Skeletal muscle cell (primary cell): ENCODE data around the gene PAXX.

Experiments used
- DNase-seq: peaks from one replicate; pipeline ENCODE4 v3.0.0-alpha.2; 2010; ENCODE audit warnings: low read depth
- H3K4me3 ChIP-seq: 2 replicates; pipeline ENCODE4 v1.5.1; 2011; ENCODE audit warnings: low read depth, mild to moderate bottlenecking, control low read depth, low read length, moderate library complexity

Gene PAXX

DNA sequence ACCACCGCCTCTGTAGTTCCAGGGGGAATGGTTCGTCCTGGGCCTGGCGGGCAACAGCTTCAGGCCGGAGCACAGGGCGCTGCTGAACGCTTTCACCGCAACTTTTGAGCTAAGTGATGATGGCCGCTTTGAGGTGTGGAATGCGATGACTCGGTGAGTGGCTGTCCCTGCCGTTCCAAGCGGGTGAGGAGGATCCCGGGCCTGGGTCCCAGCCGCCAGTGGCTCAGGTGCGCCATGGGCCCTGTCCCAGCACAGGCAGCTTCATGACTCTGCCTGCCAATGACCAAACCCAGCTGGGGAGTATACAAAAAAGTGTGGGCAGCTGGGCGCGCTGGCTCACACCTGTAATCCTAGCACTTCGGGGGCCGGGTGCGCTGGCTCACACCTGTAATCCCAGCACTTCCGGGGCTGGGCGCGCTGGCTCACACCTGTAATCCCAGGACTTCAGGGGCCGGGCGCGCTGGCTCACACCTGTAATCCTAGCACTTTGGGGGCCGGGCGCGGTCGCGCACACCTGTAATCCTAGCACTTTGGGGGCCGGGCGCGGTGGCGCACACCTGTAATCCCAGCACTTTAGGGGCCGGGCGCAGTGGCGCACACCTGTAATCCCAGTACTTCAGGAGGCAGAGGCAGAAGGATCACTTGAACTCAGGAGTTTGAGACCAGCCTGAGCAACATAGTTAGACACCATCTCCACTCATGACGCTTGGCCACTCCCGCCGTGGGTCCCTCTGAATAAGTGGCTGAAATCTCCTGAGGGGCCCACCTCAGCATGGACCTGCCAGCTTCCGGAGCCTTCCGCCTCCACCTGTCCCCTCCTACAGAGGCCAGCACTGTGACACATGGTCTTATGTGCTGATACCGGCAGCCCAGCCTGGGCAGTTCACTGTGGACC lies 39.1 kb upstream of the PAXX start:
- no peak for DNase-seq

DNA sequence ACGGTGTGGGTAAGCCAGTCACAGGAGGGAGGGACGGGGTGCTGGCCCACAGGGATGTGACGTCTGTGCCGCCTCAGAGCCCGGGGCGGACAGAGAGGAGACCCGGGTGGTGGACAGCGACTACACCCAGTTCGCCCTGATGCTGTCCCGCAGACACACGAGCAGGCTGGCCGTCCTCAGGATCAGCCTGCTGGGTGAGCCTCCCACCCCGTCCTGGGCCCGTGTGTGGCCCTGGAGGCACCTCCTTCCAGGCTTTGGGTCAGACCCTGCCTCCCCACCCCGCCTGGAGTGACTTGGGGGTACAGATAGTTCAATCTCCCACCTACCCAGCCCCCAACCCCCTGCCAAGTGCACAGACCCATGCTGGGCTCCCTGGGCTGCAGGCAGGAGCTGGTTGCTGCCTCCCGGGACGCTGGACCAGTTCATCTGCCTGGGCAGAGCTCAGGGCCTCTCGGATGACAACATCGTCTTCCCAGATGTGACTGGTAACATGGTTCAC lies 38.4 kb upstream of the PAXX start:
- DNase-seq, result no peak
- no peak overlapping the region for H3K4me3 ChIP-seq

More for the DNA sequence above, 39.1 kb upstream of the PAXX start:
- no peak overlapping the region for H3K4me3 ChIP-seq

DNA sequence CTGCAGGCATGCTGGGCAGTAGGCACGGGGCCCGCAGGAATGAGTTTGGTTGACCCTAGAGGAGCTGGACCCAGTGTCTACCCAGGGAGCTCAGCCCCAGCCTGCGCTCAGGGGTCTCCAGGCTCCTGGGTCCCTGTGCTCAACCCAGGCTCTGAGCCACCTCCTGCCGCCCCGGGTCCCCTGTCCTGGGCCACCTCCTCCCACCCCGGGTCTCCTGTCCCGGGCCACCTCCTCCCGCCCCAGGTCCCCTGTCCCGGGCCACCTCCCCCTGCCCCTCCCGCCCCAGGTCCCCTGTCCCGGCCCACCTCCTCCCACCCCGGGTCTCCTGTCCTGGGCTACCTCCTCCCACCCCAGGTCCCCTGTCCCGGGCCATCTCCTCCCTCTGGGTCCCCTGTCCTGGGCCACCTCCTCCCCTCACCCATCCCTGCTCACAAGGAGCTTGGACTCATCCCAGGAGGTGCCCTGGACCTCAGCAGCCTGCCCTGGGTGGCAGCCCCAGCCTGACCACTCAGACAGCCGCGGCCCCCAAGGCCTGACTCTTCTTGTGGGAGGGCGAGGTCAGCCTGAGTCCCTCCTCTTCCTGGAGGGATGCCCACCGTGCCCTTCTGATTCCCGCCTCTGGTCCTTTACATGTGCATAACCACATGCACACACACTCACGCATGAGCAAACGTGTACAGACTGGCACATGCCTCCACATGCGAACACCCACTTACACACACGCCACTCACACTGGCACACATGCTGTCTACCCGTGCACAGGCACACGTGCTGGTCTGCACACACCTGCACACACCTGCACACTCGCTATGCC lies 37.7 kb upstream of the PAXX start:
- no peak for DNase-seq
- no peak overlapping the region for H3K4me3 ChIP-seq

DNA sequence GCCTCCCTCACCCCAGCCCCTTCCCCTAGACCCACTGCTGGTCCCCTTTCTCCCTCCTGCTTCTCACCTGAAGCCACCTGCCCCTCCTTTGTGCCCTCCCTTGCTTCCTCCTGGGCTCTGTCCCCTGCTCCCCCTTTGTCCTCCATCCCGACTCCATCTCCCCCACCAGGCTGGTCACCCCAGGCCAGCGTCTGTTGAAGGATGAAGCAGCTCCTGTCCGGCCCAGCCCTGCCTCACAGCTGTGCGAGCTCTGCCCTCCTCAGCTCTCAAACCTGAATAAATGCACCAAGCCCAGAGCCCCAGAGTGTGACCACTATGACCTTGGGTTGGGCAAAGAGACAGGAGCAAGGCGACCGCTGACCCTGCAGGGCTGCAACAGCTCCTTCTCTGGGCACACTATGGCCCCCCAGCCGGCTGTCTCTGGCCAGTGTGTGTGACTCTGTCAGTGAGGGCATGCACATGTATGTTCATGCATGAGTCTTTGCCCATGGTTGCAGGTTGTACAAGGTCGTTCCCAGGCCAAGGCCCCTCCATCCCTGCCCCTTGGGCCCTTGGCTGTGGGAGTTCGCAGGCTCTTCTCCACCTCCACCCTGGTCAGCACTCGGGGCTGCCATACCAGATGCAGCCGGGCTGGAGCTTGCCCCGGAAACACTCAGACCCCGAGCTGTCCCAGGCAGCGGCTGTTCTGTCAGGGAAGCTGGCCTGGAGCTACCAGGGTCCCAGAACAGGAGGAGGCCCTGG lies 36.9 kb upstream of the PAXX start:
- no peak for DNase-seq
- no peak overlapping the region for H3K4me3 ChIP-seq

DNA sequence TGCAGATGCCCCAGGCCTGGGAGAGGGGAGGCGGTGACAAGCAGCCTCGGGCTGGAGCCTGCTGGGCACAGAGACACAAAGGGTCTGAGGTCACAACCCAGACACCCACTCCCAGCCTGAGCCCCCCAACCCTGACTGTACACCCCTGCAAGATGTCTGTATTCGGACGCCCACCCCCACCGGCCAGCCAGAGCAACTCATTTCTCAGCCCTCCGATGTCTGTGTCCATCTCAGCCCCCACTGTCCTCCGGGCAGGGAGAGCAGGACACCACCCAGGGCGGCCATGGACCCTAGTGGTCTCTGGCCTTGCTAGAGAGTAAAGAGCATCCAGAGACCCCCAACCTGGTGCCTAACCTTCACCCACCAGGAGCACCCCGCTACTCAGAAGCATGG lies 36.3 kb upstream of the PAXX start:
- no peak overlapping the region for H3K4me3 ChIP-seq

DNA sequence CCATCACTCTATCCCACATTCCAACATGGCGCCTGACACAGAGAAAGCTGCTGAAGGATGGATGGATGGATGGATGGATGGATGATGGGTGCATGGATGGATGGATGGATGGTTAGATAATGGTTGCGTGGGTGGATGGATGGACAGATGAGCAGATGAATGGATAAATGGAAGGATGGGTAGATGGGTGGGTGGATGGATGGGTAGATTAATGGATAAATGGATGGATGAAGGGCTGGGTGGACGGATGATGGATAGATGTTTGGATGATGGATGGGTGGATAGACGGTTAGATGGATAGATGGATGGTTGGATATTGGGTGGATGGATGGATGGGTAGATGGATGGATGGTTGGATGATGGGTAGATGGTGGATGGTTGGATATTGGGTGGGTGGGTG lies 35.6 kb upstream of the PAXX start:
- no peak overlapping the region for H3K4me3 ChIP-seq
- DNase-seq, result no peak

More for the DNA sequence above, 36.3 kb upstream of the PAXX start:
- DNase-seq, result no peak

DNA sequence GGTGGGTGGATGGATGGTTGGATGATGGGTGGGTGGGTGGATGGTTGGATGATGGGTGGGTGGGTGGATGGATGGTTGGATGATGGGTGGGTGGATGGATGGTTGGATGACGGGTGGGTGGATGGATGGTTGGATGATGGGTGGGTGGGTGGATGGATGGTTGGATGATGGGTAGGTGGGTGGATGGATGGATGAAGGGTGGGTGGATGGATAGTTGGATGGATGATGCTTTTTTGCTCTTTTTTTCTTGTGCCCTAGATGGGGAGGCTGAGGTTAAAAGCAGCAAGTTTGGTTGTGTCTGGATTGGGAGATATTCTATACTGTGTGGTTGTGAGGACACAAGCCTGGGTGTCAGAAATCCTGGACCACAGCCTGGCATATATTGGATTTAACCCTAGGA lies 34.8 kb upstream of the PAXX start:
- no peak for DNase-seq
- no peak overlapping the region for H3K4me3 ChIP-seq

DNA sequence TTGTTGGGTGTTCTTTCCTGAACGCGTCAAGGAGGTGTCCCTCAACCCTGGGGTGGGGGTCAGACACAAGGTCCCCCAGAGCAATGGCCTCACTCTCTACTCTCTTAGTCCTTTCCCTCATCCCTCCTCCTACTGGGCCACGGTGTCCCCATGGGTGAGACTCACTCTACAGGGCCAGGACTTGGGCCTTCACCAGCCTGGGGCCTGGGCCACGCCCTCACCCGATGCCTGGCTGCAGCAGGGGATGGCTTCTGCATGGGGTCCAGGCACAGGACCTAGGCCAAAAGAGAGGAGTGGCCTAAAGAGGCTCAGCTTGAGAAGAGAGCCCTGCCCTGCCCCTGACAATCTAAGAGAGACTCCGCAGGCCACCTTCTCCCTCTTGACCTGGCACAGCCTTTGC lies 34.3 kb upstream of the PAXX start:
- DNase-seq, result no peak
- H3K4me3 ChIP-seq, result no peak overlapping the region

DNA sequence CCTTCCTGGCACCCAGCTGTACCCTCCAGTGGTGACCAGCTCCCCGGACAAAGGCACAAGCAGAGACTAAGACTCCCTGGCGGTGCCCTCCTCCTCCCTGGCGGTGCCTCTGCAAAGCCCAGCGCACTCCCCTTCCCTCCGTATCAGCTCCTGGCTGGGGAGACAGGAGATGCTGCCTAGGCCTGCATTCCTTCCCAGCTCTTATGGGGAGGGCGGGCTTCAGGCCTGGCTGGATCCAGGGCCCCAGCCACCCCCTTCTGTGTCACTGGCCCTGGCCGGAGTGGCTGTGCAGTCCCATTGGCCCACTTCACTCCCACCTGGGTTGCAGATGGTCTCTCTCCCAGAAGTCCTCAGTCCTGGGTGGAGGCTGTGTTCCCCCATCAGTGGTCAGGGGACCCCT lies 33.7 kb upstream of the PAXX start:
- no peak for DNase-seq
- no peak overlapping the region for H3K4me3 ChIP-seq

DNA sequence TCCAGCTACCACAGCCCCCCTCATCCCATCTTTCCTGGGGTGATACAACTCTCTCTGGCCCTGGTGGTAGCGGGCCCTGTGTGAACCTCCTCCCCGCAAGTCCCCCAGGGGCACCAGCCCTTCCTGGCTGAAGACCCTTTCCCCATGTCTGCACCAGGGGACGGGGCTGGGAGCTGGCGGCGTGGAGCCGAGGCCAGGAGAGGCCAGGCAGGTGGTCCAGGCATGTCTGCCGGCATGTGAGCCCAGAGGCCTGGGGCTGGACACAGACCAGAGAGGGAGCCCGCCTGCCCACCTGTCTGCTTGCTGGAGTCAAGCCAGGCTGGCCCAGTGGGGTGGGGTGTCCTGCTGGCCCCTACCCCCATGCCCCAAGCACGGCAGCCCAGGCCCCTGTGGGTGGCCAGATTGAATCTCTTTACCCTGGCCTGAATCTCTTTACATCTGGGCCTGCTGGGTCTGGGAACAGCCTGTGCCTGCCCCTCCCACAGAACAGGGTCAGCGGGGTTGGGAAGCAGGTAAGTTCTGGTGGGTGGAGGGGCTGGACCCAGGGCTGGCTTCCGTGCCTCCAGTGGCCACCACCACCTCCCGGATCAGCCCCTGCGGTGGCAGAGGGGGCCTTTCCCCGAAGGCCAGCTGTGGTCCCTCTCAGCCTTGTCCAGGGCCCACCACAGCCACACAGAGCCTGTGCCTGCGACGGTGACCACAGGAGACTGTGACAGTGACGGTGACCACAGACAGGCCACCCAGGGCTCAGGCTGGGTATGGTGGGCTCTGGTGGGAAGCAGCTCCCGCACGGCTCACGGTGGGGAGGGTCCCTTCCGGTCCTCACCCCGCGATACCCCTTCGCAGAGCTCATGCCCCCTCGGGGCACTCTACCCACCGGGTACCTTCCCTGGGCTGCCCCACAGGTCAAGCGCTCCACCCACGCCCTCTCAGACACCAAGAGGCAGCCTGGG lies 33.0 kb upstream of the PAXX start:
- no peak overlapping the region for H3K4me3 ChIP-seq
- no peak for DNase-seq

DNA sequence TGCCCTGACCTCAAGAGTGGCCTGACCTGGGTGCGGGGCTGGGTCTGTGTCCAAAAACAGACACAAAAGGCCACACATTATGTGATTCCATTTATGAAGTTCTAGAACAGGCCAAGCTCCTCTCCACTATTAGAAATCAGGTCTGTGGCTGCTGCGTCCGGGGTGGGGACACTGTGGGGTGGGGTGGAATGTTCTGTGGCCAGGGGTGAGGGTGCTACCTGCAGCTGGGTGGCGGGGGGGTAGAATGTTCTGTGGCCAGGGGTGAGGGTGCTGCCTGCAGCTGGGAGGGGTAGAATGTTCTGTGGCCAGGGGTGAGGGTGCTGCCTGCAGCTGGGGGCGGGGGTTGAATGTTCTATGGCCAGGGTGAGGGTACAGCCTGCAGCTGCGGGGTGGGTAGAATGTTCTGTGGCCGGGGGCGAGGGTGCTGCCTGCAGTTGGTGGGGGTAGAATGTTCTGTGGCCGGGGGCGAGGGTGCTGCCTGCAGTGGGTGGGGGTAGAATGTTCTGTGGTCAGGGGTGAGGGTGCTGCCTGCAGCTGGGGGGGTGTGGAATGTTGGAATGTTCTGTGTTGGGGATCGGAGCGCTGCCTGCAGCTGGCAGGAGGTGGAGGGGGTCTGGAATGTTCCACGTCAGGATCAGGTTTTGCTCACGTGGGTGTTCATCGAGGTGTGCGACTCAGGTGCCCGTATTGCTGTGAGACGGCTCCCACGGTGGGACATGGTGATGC lies 31.8 kb upstream of the PAXX start:
- no peak for DNase-seq

DNA sequence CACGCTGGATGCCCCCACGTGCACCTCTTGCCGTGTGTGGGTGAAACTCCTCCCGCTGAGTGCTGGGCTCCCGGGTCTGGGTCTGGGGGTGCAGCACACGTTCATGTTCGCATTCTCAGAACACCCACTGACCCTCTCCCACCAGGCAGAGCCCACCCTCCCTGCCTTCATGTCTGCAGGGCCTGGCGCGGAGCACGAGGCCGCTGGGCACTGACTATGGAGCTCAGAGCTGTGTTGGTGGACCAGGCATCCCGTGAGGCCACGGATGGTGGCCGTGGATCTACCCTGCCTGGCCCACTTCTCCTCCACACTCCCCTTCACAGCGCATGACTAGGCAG lies 31.3 kb upstream of the PAXX start:
- no peak overlapping the region for H3K4me3 ChIP-seq

More for the DNA sequence above, 31.8 kb upstream of the PAXX start:
- H3K4me3 ChIP-seq, result no peak overlapping the region

DNA sequence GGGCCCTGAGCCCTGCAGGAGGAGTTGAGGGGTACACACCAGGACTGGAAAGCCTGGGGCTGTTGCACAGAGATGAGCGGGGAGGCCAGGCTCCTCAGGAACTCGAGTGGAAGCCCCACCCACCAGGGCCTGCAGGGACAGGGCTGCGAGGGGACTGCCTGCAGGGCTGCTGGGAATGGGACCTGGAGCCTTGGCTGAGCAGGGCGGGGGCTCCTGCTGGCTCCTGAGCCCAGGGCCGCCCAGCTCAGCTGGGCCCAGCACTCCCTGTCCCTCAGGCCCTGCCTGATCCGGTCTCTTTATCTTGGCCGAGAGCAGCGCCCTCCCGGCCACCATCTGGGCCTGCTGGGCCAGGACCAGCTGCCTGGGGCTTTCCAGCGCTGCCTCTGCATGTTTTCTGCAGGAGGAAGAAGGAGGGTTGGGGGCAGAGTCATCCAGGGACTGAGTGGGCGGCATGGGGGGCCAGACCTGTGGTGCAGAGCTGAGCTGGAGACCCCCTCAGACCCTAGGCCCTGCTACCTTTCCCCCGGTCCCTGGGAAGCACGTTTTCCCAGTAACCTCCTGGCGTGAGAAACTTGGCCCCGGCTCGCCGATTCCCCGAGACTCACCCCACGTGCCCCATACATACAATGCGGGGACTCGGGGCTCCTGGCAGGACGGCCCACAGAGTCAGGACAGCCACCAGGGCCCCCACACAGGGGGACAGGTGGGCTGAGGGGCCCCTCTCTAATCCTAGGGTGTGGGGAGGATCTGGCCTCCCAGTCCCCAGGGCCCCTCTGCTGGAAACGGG lies 30.8 kb upstream of the PAXX start:
- DNase-seq, result no peak
- H3K4me3 ChIP-seq, result no peak overlapping the region

More for the DNA sequence above, 31.3 kb upstream of the PAXX start:
- DNase-seq, result no peak

DNA sequence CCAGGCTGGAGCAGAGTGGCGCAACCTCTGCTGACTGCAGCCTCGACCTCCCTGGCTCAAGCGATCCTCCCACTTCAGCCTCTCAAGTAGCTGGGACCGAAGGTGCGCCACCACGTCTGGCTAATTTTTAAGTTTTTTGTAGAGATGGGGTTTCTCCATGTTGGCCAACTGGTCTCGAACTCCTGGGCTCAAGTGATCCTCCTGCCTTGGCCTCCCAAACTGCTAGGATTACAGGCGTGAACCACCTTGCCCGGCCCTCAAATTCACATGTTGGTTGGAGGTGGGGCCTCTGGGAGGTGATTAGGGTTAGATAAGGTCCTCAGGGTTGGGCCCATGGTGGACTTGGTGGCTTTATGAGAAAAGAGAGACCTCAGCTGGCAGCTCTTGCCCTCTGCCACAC lies 30.1 kb upstream of the PAXX start:
- H3K4me3 ChIP-seq, result no peak overlapping the region
- no peak for DNase-seq

DNA sequence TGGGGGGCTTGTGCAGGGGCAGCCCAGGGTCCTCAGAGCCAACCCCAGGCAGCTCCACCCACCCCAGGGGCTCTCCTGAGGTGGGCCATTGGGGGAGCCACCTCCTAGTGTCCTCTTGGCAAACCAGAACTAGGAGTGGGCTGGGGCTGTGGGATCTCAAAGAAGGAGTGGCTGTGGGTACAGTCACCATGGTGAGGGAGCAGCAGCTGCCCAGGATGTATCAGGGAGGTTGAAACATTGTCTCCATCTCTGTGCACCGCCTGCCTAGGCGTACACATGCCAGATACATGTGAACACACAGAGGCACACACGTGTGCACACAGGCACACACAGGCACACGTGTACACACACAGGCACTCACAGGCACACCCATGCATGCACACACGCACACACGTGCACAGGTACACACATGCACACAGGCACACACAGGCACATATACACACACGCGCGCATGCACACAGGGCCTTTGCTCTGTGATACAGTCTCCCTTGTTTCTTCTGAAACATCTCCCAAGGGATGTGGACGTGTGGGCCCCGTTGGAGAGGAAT lies 29.4 kb upstream of the PAXX start:
- DNase-seq, result no peak
- H3K4me3 ChIP-seq, result no peak overlapping the region

DNA sequence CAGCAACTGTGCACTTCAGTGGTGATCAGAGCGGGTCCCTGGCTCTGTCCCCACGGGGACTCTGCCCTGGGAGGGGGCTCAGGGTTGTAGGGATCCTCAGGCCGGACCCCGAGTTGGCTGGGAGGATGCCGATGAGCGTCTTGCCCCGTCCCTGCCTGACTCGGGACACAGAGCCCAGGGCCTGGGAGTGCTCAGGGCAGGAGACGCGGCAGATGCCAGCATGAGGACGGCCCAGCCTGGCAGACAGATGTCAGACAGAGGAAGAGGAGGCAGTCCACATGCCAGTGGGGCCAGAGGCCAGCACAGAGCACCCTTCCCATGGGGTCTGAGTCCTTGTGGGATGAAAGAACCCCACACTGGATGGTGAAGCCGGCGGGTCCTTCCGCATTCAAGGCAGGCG lies 28.9 kb upstream of the PAXX start:
- no peak overlapping the region for H3K4me3 ChIP-seq
- DNase-seq, result no peak

DNA sequence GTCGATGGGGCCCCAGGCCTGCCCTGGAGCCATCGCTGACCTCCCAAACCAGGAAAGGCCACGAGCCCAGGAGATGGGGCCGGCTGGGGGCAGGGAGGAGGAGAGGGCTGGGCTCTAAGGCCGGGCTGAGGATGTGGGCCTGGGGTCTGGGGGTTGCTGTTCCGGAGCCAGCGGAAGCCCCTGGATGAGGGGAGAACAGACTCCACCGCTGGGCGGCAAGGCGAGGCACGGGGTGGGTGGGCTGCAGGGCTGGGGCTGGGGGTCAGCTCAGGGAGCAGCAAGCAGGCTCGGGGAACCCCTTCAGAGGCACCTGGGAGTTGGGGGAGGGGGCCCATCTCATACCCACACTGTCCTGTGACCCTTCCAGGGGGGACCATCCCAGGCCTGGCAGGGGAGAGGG lies 28.5 kb upstream of the PAXX start:
- H3K4me3 ChIP-seq, result no peak overlapping the region

More for the DNA sequence above, 28.5 kb upstream of the PAXX start:
- no peak for DNase-seq
